Measurements from ENCODE around the gene KRTAP2-4.
"Not testable (repeated sequence)": the region's sequence is repeated elsewhere in the genome, so short reads cannot be mapped to it uniquely, and the experiment has no call there.

KRTAP2-4 gene

GRCh38 chr17:41065829-41066624 lies at the start of gene KRTAP2-4:
TSS of gene KRTAP2-4 (minus strand) at chr17:41065879. CDS start at chr17:41065845, 34 bp downstream.
- POLR2A ChIA-PET (ENCODE audit: low non-redundant PET) = no interaction called here
- CTCF ChIA-PET = no interaction called here
- TF ChIP-seq CTCF (conservative IDR thresholded peaks at IDR 0.05; ENCODE audit: low read depth) = no peak
- peak; percentile 49 for DNase-seq (ENCODE audit: low spot score)
- H3K27ac ChIP-seq = no peak within 1 kb of the TSS

GRCh38 chr17:41111151-41111885 lies 45.6 kb upstream of the KRTAP2-4 start:
- DNase-seq (ENCODE audit: low spot score) = no peak

GRCh38 chr17:41108728-41109386 lies 43.2 kb upstream of the KRTAP2-4 start:
- H3K27ac ChIP-seq; DNase-seq (ENCODE audit: low spot score); POLR2A ChIA-PET (ENCODE audit: low non-redundant PET): not testable (repeated sequence)
- CTCF ChIA-PET = interaction anchor here (0.7 kb wide), 1 partner anchor 305 kb away, joined by 7 read pairs; no protein-coding TSS in a partner anchor

More at GRCh38 chr17:41111151-41111885, 45.6 kb upstream of the KRTAP2-4 start:
- POLR2A ChIA-PET (ENCODE audit: low non-redundant PET) = no interaction called here
- no peak for TF ChIP-seq CTCF (conservative IDR thresholded peaks at IDR 0.05; ENCODE audit: low read depth)
- no peak overlapping the region for H3K27ac ChIP-seq
- CTCF ChIA-PET = no interaction called here

GRCh38 chr17:41107941-41108450 lies 42.3 kb upstream of the KRTAP2-4 start:
- POLR2A ChIA-PET (ENCODE audit: low non-redundant PET) = no interaction called here
- H3K27ac ChIP-seq = no peak overlapping the region
- CTCF ChIA-PET = interaction anchor here (0.7 kb wide), 1 partner anchor 304 kb away, joined by 7 read pairs; no protein-coding TSS in a partner anchor
- no peak for DNase-seq (ENCODE audit: low spot score)
- TF ChIP-seq CTCF (conservative IDR thresholded peaks at IDR 0.05; ENCODE audit: low read depth) = no peak

- DNase-seq (ENCODE audit: low spot score); H3K27ac ChIP-seq; POLR2A ChIA-PET (ENCODE audit: low non-redundant PET); CTCF ChIA-PET: not testable (repeated sequence)
These were observed 39.7 kb upstream of the KRTAP2-4 start, which contains the start of gene KRTAP4-9 for GRCh38 chr17:41105347-41105746. TSS of gene KRTAP4-9 (plus strand) at chr17:41105389. CDS start at chr17:41105389, 0 bp downstream.

- CTCF ChIA-PET; POLR2A ChIA-PET (ENCODE audit: low non-redundant PET); H3K27ac ChIP-seq; DNase-seq (ENCODE audit: low spot score): not testable (repeated sequence)
These were observed 38.8 kb upstream of the KRTAP2-4 start for GRCh38 chr17:41104386-41105038.

- DNase-seq (ENCODE audit: low spot score) = no peak
- no peak overlapping the region for H3K27ac ChIP-seq
- TF ChIP-seq CTCF (conservative IDR thresholded peaks at IDR 0.05; ENCODE audit: low read depth) = no peak
- POLR2A ChIA-PET (ENCODE audit: low non-redundant PET) = no interaction called here
- CTCF ChIA-PET = no interaction called here
These were observed 38.2 kb upstream of the KRTAP2-4 start for GRCh38 chr17:41103896-41104295.

Measured in RWPE1 (cell line).